Measurements from ENCODE around the gene SF3B3.
"Not testable (repeated sequence)": the region's sequence is repeated elsewhere in the genome, so short reads cannot be mapped to it uniquely, and the experiment has no call there.

SF3B3 gene

GRCh38 chr16:70527315-70527996 is 3.8 kb downstream of the SF3B3 start:
- no peak for DNase-seq (ENCODE audit: low read depth)
- no peak overlapping the region; the same call in 1 of the 2 replicates for H3K4me3 ChIP-seq (ENCODE audit: low read depth, low read length)
- TF ChIP-seq CTCF (IDR thresholded peaks at IDR 0.05; ENCODE audit: low read depth, low read length, missing control alignments), result no peak

GRCh38 chr16:70529051-70529777 is 5.6 kb downstream of the SF3B3 start:
- no peak overlapping the region for H3K4me3 ChIP-seq (ENCODE audit: low read depth, low read length)
- DNase-seq (ENCODE audit: low read depth), result no peak
- peak; percentile 29 for TF ChIP-seq CTCF (IDR thresholded peaks at IDR 0.05; ENCODE audit: low read depth, low read length, missing control alignments)

GRCh38 chr16:70529954-70530353 is 6.3 kb downstream of the SF3B3 start:
- DNase-seq (ENCODE audit: low read depth); H3K4me3 ChIP-seq (ENCODE audit: low read depth, low read length): not testable (repeated sequence)

- no peak for TF ChIP-seq CTCF (IDR thresholded peaks at IDR 0.05; ENCODE audit: low read depth, low read length, missing control alignments)
- no peak for DNase-seq (ENCODE audit: low read depth)
- no peak overlapping the region for H3K4me3 ChIP-seq (ENCODE audit: low read depth, low read length)
Observed at GRCh38 chr16:70534971-70535370, 11.4 kb downstream of the SF3B3 start.

DNA sequence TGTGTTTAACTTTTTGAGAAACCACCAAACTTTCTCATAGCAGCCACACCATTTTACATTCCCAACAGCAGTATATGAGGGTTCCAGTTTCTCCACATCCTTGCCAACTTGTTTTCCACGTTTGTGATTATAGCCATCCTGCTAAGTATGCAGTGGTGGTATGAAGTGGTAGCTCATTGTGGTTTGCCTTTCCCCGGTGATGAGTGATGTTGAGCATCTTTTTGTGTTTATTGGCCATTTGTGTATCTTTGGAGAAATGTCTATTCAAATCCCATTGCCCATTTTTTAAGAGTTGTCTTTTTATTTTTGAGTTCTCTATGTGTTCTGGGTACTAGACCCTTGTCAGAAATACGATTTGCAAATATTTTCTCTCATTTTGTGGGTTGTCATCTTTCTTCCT is 17.4 kb downstream of the SF3B3 start:
- no peak for TF ChIP-seq CTCF (IDR thresholded peaks at IDR 0.05; ENCODE audit: low read depth, low read length, missing control alignments)
- DNase-seq (ENCODE audit: low read depth), result no peak
- H3K4me3 ChIP-seq (ENCODE audit: low read depth, low read length), result no peak overlapping the region

GRCh38 chr16:70544548-70544947 is 20.9 kb downstream of the SF3B3 start:
- DNase-seq (ENCODE audit: low read depth), result no peak
- no peak overlapping the region for H3K4me3 ChIP-seq (ENCODE audit: low read depth, low read length)
- TF ChIP-seq CTCF (IDR thresholded peaks at IDR 0.05; ENCODE audit: low read depth, low read length, missing control alignments), result no peak

- no peak overlapping the region for H3K4me3 ChIP-seq (ENCODE audit: low read depth, low read length)
- DNase-seq (ENCODE audit: low read depth), result no peak
- no peak for TF ChIP-seq CTCF (IDR thresholded peaks at IDR 0.05; ENCODE audit: low read depth, low read length, missing control alignments)
Observed at GRCh38 chr16:70548936-70549335, 25.3 kb downstream of the SF3B3 start.
